HG03060 (cell line): ENCODE data around the gene SURF2.
A peak's percentile ranks its signal among the peaks of the same experiment; 100 is the strongest.
"Not testable (repeated sequence)": the region's sequence is repeated elsewhere in the genome, so short reads cannot be mapped to it uniquely, and the experiment has no call there.

ENCODE experiments used
- ATAC-seq: cut with Tn5 transposase; IDR thresholded peaks from one replicate; pipeline ENCODE4 v1.9.1; 2021; ENCODE audit warnings: low read depth, moderate number of reproducible peaks; ENCODE audit not compliant: unreplicated experiment

The SURF2 gene

GRCh38 chr9:133334888-133335287 is 21.5 kb upstream of the SURF2 start:
- ATAC-seq = not testable (repeated sequence)

GRCh38 chr9:133335924-133336811 is 20.2 kb upstream of the SURF2 start, which contains the start of gene SURF6:
Gene SURF6 (minus strand): TSS chr9:133336188. CDS start chr9:133336132, 56 bp downstream.
- peak; percentile 62 for ATAC-seq

- no peak for ATAC-seq
Measured at GRCh38 chr9:133339641-133340040, 16.7 kb upstream of the SURF2 start.

GRCh38 chr9:133340256-133340655 is 16.1 kb upstream of the SURF2 start:
- ATAC-seq = no peak

- no peak for ATAC-seq
Measured at GRCh38 chr9:133340916-133341315, 15.4 kb upstream of the SURF2 start.

GRCh38 chr9:133341369-133342068 is 14.8 kb upstream of the SURF2 start:
- no peak for ATAC-seq

- ATAC-seq = no peak
Measured at GRCh38 chr9:133342069-133342406, 14.3 kb upstream of the SURF2 start.

GRCh38 chr9:133342570-133342969 is 13.8 kb upstream of the SURF2 start:
- no peak for ATAC-seq

GRCh38 chr9:133344071-133344470 is 12.3 kb upstream of the SURF2 start:
- no peak for ATAC-seq

- no peak for ATAC-seq
Measured at GRCh38 chr9:133344979-133345378, 11.4 kb upstream of the SURF2 start.

GRCh38 chr9:133345596-133345995 is 10.8 kb upstream of the SURF2 start:
- no peak for ATAC-seq

- no peak for ATAC-seq
Measured at GRCh38 chr9:133346021-133346785, 10.1 kb upstream of the SURF2 start.

GRCh38 chr9:133347515-133347984 is 8.8 kb upstream of the SURF2 start:
- peak; percentile 0 for ATAC-seq

GRCh38 chr9:133347985-133348717 is 8.2 kb upstream of the SURF2 start, which contains the start of the genes MED22 and RPL7A:
Gene MED22 (minus strand): TSS chr9:133348131. CDS start chr9:133346662, 1,469 bp downstream.
Gene RPL7A (plus strand): TSS chr9:133348218. CDS start chr9:133348244, 26 bp downstream.
- peak; percentile 85 for ATAC-seq

GRCh38 chr9:133348718-133349573 is 7.4 kb upstream of the SURF2 start:
- ATAC-seq = no peak

- ATAC-seq = no peak
Measured at GRCh38 chr9:133349965-133350616, 6.3 kb upstream of the SURF2 start.

- ATAC-seq = no peak
Measured at GRCh38 chr9:133351526-133351907, 4.8 kb upstream of the SURF2 start.

- ATAC-seq = no peak
Measured at GRCh38 chr9:133351908-133352634, 4.3 kb upstream of the SURF2 start.
